Type B pancreatic cell (in vitro differentiated cells): ENCODE data around the gene DCAF8L2. TPM values are rescaled to one million over a fixed set of nuclear protein-coding genes. Genes with fewer than 3 reads are reported as not detected.

Experiments
- DNase-seq: peaks from one replicate; pipeline ENCODE4 v3.0.0; 2021; ENCODE audit warnings: mixed read lengths; ENCODE audit not compliant: unreplicated experiment; ENCODE audit errors: extremely low spot score
- H3K27ac Mint-ChIP-seq: 2 replicates; pipeline ENCODE4 v1.8.0; 2021; ENCODE audit warnings: mild to moderate bottlenecking, mixed read lengths
- H3K27me3 Mint-ChIP-seq: 2 replicates; pipeline ENCODE4 v1.8.0; 2021; ENCODE audit warnings: mixed read lengths
- H3K36me3 Mint-ChIP-seq: 2 replicates; pipeline ENCODE4 v1.8.0; 2021; ENCODE audit warnings: mixed read lengths
- H3K4me1 Mint-ChIP-seq: one replicate; pipeline ENCODE4 v1.8.0; 2021; ENCODE audit warnings: mixed read lengths; ENCODE audit not compliant: unreplicated experiment
- H3K4me3 Mint-ChIP-seq: 2 replicates; pipeline ENCODE4 v1.8.0; 2021; ENCODE audit warnings: mild to moderate bottlenecking, mixed read lengths
- H3K9me3 Mint-ChIP-seq: 2 replicates; pipeline ENCODE4 v1.8.0; 2021; ENCODE audit warnings: mixed read lengths
- total RNA-seq: library from RNA; stranded (reverse); gene quantifications from 2 replicates; pipeline ENCODE4 v1.2.1, GENCODE V29; 2021; ENCODE audit warnings: low replicate concordance
- TF ChIP-seq, protein P1 (sequence below): fragments of 200-600 bp; sonication (generic); conservative IDR thresholded peaks from 2 replicates; pipeline ENCODE4 v1.5.0; 2021; ENCODE audit warnings: antibody characterized with exemption, mild to moderate bottlenecking

The DCAF8L2 gene
- total RNA-seq, 1 donor from 2014 or later = not detected

DNA sequence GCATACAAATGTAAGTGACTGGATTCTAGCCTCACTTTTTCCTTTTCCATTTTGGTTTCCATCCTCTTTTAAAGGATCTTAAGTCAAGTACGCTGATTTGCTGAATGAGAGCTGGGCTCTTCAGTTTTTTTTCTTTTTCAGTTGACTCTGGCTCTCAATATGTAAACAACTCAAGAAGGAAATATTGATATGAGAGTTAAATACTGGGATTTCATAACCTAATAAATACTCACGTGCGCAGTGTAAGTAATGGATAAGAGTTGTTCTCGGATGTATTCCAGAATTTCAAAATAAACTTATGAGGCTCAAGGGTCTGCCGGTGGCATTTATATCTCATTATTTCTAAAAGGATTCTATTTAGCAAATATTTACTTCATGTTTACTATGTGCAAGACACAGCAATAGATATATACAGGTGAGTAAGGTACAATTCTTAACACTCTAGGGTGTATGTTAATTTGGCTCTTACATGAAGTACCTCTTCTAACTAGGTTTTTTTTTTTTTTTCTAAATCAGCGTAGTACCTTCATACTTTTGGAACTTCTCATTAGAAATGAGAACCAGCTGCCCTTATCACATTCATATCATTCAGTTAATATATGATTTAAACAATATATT, 206.6 kb downstream of the DCAF8L2 start:
- DNase-seq = no peak
- Mint-ChIP-seq H3K27ac (no peak overlapping the region), H3K4me1 (no peaks in the 10 kb centered on the region), H3K27me3 (no peaks in the 10 kb centered on the region), H3K9me3 (no peaks in the 10 kb centered on the region), H3K36me3 (no peaks in the 10 kb centered on the region), H3K4me3 (no peak overlapping the region)
- TF ChIP-seq, protein P1, sequence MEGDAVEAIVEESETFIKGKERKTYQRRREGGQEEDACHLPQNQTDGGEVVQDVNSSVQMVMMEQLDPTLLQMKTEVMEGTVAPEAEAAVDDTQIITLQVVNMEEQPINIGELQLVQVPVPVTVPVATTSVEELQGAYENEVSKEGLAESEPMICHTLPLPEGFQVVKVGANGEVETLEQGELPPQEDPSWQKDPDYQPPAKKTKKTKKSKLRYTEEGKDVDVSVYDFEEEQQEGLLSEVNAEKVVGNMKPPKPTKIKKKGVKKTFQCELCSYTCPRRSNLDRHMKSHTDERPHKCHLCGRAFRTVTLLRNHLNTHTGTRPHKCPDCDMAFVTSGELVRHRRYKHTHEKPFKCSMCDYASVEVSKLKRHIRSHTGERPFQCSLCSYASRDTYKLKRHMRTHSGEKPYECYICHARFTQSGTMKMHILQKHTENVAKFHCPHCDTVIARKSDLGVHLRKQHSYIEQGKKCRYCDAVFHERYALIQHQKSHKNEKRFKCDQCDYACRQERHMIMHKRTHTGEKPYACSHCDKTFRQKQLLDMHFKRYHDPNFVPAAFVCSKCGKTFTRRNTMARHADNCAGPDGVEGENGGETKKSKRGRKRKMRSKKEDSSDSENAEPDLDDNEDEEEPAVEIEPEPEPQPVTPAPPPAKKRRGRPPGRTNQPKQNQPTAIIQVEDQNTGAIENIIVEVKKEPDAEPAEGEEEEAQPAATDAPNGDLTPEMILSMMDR = no peak

DNA sequence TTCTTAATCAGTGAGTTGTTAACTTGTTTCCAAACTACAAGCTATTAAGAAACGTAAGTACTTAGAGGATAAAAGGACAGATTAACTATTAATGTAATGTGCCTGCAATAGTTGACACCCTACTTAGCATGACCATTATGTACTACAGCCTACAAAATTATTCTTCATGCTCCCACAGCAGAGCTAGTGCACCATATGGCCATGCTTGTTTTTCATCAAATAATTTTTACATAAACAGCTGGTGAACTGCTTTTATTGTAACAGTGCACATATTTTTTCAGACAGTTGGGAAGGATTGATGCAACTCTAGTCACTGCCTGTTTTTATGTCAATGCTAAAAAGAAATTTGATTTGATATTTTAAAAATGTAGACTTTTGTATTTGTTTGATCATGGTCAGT, 207.4 kb downstream of the DCAF8L2 start:
- Mint-ChIP-seq H3K36me3 (no peaks in the 10 kb centered on the region), H3K4me1 (no peaks in the 10 kb centered on the region), H3K27ac (no peak overlapping the region), H3K27me3 (no peaks in the 10 kb centered on the region), H3K9me3 (no peaks in the 10 kb centered on the region), H3K4me3 (no peak overlapping the region)
- DNase-seq = no peak
- TF ChIP-seq, protein P1 = no peak

Other genes with a start within 250 kb of the DCAF8L2 start
- gene PPP4R3C, start 127.0 kb upstream of the DCAF8L2 start, total RNA-seq = not detected in 2 replicates
- gene MAGEB10, start 217.6 kb downstream of the DCAF8L2 start, total RNA-seq = not detected in 2 replicates